Measurements from ENCODE around the gene OR6K6. TPM values are rescaled to one million over a fixed set of nuclear protein-coding genes. Genes with fewer than 3 reads are reported as not detected.

The OR6K6 gene
- total and polyA plus RNA-seq, 2 experiments from 2014 or later, result not detected

DNA sequence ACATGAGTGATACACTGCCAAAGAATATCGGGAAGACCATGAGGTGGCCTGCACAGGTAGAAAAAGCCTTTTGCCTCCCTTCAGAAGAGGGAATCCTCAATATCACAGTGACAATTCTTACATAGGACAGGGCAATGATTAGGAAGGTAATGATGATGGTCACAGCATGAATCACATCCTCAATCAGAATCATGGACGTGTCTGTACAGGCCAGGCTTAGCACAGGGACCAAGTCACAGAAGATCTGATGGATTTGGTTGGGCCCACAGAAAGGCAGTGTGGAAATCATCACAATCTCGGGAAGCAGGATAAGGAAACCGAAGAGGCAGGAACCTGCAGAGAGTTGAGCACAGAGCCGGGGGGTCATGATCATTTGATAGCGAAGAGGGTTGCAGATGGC lies 37.2 kb upstream of the OR6K6 start:
- Histone ChIP-seq H3K4me2 (ENCODE audit: unreplicated experiment) (no peak overlapping the region), H4K20me1 (ENCODE audit: insufficient read depth) (no peaks in the 10 kb centered on the region), H3K4me1 (ENCODE audit: insufficient read depth) (no peaks in the 10 kb centered on the region), H3K9me2 (ENCODE audit: insufficient read depth) (no peaks in the 10 kb centered on the region), H3K4me3 (no peak overlapping the region), H3K27ac (no peak overlapping the region), H3F3A (ENCODE audit: insufficient read depth) (no peaks in the 10 kb centered on the region), H3K9ac (no peak overlapping the region), H3K36me3 (ENCODE audit: low read depth) (no peaks in the 10 kb centered on the region), H2AFZ (no peak overlapping the region), H3K79me2 (ENCODE audit: insufficient read depth) (no peaks in the 10 kb centered on the region), H3K9me3 (ENCODE audit: low read depth) (no peaks in the 10 kb centered on the region), H3K27me3 (replicated peaks; ENCODE audit: insufficient read depth) (0 out of 2 replicates have a peak, but pooled peaks cover 5% of the 10 kb centered on the region)
- in situ Hi-C loops (cut with MboI), result no loop called here
- 28 to 34% methylated on average over 6 of the region's 6 CpGs for WGBS, 2 experiments (ENCODE audit: low coverage in 1 of 2, low lambda C conversion rate in 2 of 2, missing lambda C conversion rate in 2 of 2)
- no peak for DNase-seq
- TF ChIP-seq EZH2phosphoT487 (IDR thresholded peaks at IDR 0.05; ENCODE audit: insufficient read depth, low read depth) (no peak), EZH2 (IDR thresholded peaks at IDR 0.05; ENCODE audit: insufficient read depth, poor library complexity, severe bottlenecking) (no peak)

DNA sequence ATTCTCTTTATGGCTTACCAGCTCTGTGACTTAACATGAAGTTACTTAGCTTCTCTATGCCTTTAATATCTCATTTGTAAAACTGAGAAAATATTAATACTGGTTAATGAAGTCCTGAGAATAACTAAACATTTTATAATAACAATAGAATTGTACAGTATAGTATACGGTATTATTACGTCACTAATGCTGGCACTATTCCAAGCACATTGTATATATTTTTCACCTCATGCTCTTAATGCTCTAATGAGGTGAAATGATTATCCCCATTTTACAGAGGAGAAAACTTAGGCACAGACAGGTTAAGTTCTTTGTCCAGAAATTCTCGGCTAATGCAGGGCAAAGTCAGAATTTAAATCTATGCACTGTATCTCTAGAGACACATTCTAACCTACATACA lies 34.9 kb upstream of the OR6K6 start:
- Histone ChIP-seq H4K20me1 (ENCODE audit: insufficient read depth) (no peaks in the 10 kb centered on the region), H3K27me3 (replicated peaks; ENCODE audit: insufficient read depth) (0 out of 2 replicates have a peak, but pooled peaks cover 5% of the 10 kb centered on the region), H3K9ac (no peak overlapping the region), H3K36me3 (ENCODE audit: low read depth) (no peaks in the 10 kb centered on the region), H3K4me3 (no peak overlapping the region), H3K79me2 (ENCODE audit: insufficient read depth) (no peaks in the 10 kb centered on the region), H3F3A (ENCODE audit: insufficient read depth) (no peaks in the 10 kb centered on the region), H3K9me2 (ENCODE audit: insufficient read depth) (no peaks in the 10 kb centered on the region), H3K4me1 (ENCODE audit: insufficient read depth) (no peaks in the 10 kb centered on the region), H2AFZ (no peak overlapping the region), H3K4me2 (ENCODE audit: unreplicated experiment) (no peak overlapping the region), H3K27ac (no peak overlapping the region), H3K9me3 (ENCODE audit: low read depth) (no peaks in the 10 kb centered on the region)
- no peak for TF ChIP-seq EZH2 (IDR thresholded peaks at IDR 0.05; ENCODE audit: insufficient read depth, poor library complexity, severe bottlenecking)
- no peak for TF ChIP-seq EZH2phosphoT487 (IDR thresholded peaks at IDR 0.05; ENCODE audit: insufficient read depth, low read depth)
- WGBS, 2 experiments (ENCODE audit: low coverage in 1 of 2, low lambda C conversion rate in 2 of 2, missing lambda C conversion rate in 2 of 2), result 14 to 18% methylated on average over 3 of the region's 3 CpGs
- in situ Hi-C loops (cut with MboI), result no loop called here
- no peak for DNase-seq

GRCh38 chr1:158720620-158721019 lies 33.9 kb upstream of the OR6K6 start, which contains the start of gene OR6K3:
Gene OR6K3, minus strand, starts transcription at chr1:158720720. Its CDS starts 2,605 bp downstream, at chr1:158718115.
- no peak for DNase-seq
- Histone ChIP-seq H3K4me3 (no peak within 1 kb of the TSS), H3K4me2 (ENCODE audit: unreplicated experiment) (no peak within 1 kb of the TSS), H3K9ac (no peak within 1 kb of the TSS), H3K79me2 (ENCODE audit: insufficient read depth) (no peaks in the 10 kb centered on the region), H2AFZ (no peak within 1 kb of the TSS), H3K27ac (no peak within 1 kb of the TSS), H3K9me2 (ENCODE audit: insufficient read depth) (no peaks in the 10 kb centered on the region), H3K9me3 (ENCODE audit: low read depth) (no peaks in the 10 kb centered on the region), H3K4me1 (ENCODE audit: insufficient read depth) (no peaks in the 10 kb centered on the region), H4K20me1 (ENCODE audit: insufficient read depth) (no peaks in the 10 kb centered on the region), H3K27me3 (replicated peaks; ENCODE audit: insufficient read depth) (0 out of 2 replicates have a peak, but pooled peaks cover 5% of the 10 kb centered on the region), H3F3A (ENCODE audit: insufficient read depth) (no peaks in the 10 kb centered on the region), H3K36me3 (ENCODE audit: low read depth) (no peaks in the 10 kb centered on the region)
- 17 to 24% methylated on average over 2 of the region's 2 CpGs for WGBS, 2 experiments (ENCODE audit: low coverage in 1 of 2, low lambda C conversion rate in 2 of 2, missing lambda C conversion rate in 2 of 2)
- in situ Hi-C loops (cut with MboI), result no loop called here
- TF ChIP-seq EZH2phosphoT487 (IDR thresholded peaks at IDR 0.05; ENCODE audit: insufficient read depth, low read depth), result no peak
- no peak for TF ChIP-seq EZH2 (IDR thresholded peaks at IDR 0.05; ENCODE audit: insufficient read depth, poor library complexity, severe bottlenecking)

GRCh38 chr1:158724442-158724841 lies 30.1 kb upstream of the OR6K6 start:
- no peaks in the 10 kb centered on the region for H3K9me2 ChIP-seq (ENCODE audit: insufficient read depth)
- WGBS, 2 experiments (ENCODE audit: low coverage in 1 of 2, low lambda C conversion rate in 2 of 2, missing lambda C conversion rate in 2 of 2), result 38 to 40% methylated on average over 5 of the region's 5 CpGs
- H3K36me3 ChIP-seq (ENCODE audit: low read depth), result no peaks in the 10 kb centered on the region
- 0 out of 2 replicates have a peak, but pooled peaks cover 5% of the 10 kb centered on the region for H3K27me3 ChIP-seq (replicated peaks; ENCODE audit: insufficient read depth)
- no peaks in the 10 kb centered on the region for H3K9me3 ChIP-seq (ENCODE audit: low read depth)
- no peak overlapping the region for H3K27ac ChIP-seq
- H2AFZ ChIP-seq, result no peak overlapping the region
- DNase-seq, result no peak
- H3K4me3 ChIP-seq, result no peak overlapping the region
- TF ChIP-seq EZH2 (IDR thresholded peaks at IDR 0.05; ENCODE audit: insufficient read depth, poor library complexity, severe bottlenecking) (no peak), EZH2phosphoT487 (IDR thresholded peaks at IDR 0.05; ENCODE audit: insufficient read depth, low read depth) (no peak)
- no peaks in the 10 kb centered on the region for H3F3A ChIP-seq (ENCODE audit: insufficient read depth)
- no peaks in the 10 kb centered on the region for H4K20me1 ChIP-seq (ENCODE audit: insufficient read depth)
- H3K79me2 ChIP-seq (ENCODE audit: insufficient read depth), result no peaks in the 10 kb centered on the region
- no peaks in the 10 kb centered on the region for H3K4me1 ChIP-seq (ENCODE audit: insufficient read depth)
- in situ Hi-C loops (cut with MboI), result no loop called here
- no peak overlapping the region for H3K9ac ChIP-seq
- no peak overlapping the region for H3K4me2 ChIP-seq (ENCODE audit: unreplicated experiment)
